ENCODE results near the gene GPC6. TPM values are rescaled to one million over a fixed set of nuclear protein-coding genes. Genes with fewer than 3 reads are reported as not detected.
"Not testable (repeated sequence)": the region's sequence is repeated elsewhere in the genome, so short reads cannot be mapped to it uniquely, and the experiment has no call there.

Gene GPC6
- polyA plus RNA-seq, 2 donors = 0.16 to 0.22 TPM

GRCh38 chr13:94339116-94339687 is 1112.6 kb downstream of the GPC6 start:
- no peak overlapping the region for H3K4me3 ChIP-seq (ENCODE audit: low read depth in 1 of 2, low read length in 2 of 2)
- no peaks in the 10 kb centered on the region for H3K36me3 ChIP-seq (ENCODE audit: control insufficient read depth in 2 of 2, insufficient read depth in 2 of 2, low read length in 1 of 2)
- 94 to 96% methylated on average over 11 of the region's 11 CpGs for WGBS, 2 donors
- H3K27me3 ChIP-seq (ENCODE audit: control insufficient read depth in 1 of 2, insufficient read depth in 2 of 2, low read length in 2 of 2) = no peaks in the 10 kb centered on the region
- H3K4me1 ChIP-seq (ENCODE audit: control insufficient read depth in 2 of 2, insufficient read depth in 2 of 2, low read length in 1 of 2) = no peaks in the 10 kb centered on the region
- H3K27ac ChIP-seq (ENCODE audit: low read depth in 2 of 2, low read length in 1 of 2) = no peak overlapping the region
- no peaks in the 10 kb centered on the region for H3K9me3 ChIP-seq (ENCODE audit: control insufficient read depth in 2 of 2, insufficient read depth in 1 of 2, low read depth in 1 of 2, low read length in 1 of 2)

GRCh38 chr13:94342436-94343242 is 1116.0 kb downstream of the GPC6 start:
- Histone ChIP-seq H3K9me3 (ENCODE audit: control insufficient read depth in 2 of 2, insufficient read depth in 1 of 2, low read depth in 1 of 2, low read length in 1 of 2) (no peaks in the 10 kb centered on the region), H3K36me3 (ENCODE audit: control insufficient read depth in 2 of 2, insufficient read depth in 2 of 2, low read length in 1 of 2) (no peaks in the 10 kb centered on the region), H3K4me3 (ENCODE audit: low read depth in 1 of 2, low read length in 2 of 2) (no peak overlapping the region), H3K27ac (ENCODE audit: low read depth in 2 of 2, low read length in 1 of 2) (no peak overlapping the region), H3K4me1 (ENCODE audit: control insufficient read depth in 2 of 2, insufficient read depth in 2 of 2, low read length in 1 of 2) (no peaks in the 10 kb centered on the region), H3K27me3 (ENCODE audit: control insufficient read depth in 1 of 2, insufficient read depth in 2 of 2, low read length in 2 of 2) (no peaks in the 10 kb centered on the region)
- WGBS, 2 donors = 78 to 79% methylated on average over 17 of the region's 17 CpGs

- H3K36me3 ChIP-seq (ENCODE audit: control insufficient read depth in 2 of 2, insufficient read depth in 2 of 2, low read length in 1 of 2) = no peaks in the 10 kb centered on the region
- no peak overlapping the region for H3K27ac ChIP-seq (ENCODE audit: low read depth in 2 of 2, low read length in 1 of 2)
- H3K4me1 ChIP-seq (ENCODE audit: control insufficient read depth in 2 of 2, insufficient read depth in 2 of 2, low read length in 1 of 2) = no peaks in the 10 kb centered on the region
- H3K9me3 ChIP-seq (ENCODE audit: control insufficient read depth in 2 of 2, insufficient read depth in 1 of 2, low read depth in 1 of 2, low read length in 1 of 2) = no peaks in the 10 kb centered on the region
- WGBS, 2 donors = 56 to 63% methylated on average over 7 of the region's 7 CpGs
- no peaks in the 10 kb centered on the region for H3K27me3 ChIP-seq (ENCODE audit: control insufficient read depth in 1 of 2, insufficient read depth in 2 of 2, low read length in 2 of 2)
- H3K4me3 ChIP-seq (ENCODE audit: low read depth in 1 of 2, low read length in 2 of 2) = no peak overlapping the region
These were observed 1116.6 kb downstream of the GPC6 start for GRCh38 chr13:94343243-94343585.

- not testable (repeated sequence) for H3K4me1 ChIP-seq (ENCODE audit: control insufficient read depth in 2 of 2, insufficient read depth in 2 of 2, low read length in 1 of 2); H3K36me3 ChIP-seq (ENCODE audit: control insufficient read depth in 2 of 2, insufficient read depth in 2 of 2, low read length in 1 of 2); H3K27ac ChIP-seq (ENCODE audit: low read depth in 2 of 2, low read length in 1 of 2); H3K27me3 ChIP-seq (ENCODE audit: control insufficient read depth in 1 of 2, insufficient read depth in 2 of 2, low read length in 2 of 2); H3K9me3 ChIP-seq (ENCODE audit: control insufficient read depth in 2 of 2, insufficient read depth in 1 of 2, low read depth in 1 of 2, low read length in 1 of 2); H3K4me3 ChIP-seq (ENCODE audit: low read depth in 1 of 2, low read length in 2 of 2)
- 90 to 95% methylated on average over 3 of the region's 3 CpGs for WGBS, 2 donors
These were observed 1117.1 kb downstream of the GPC6 start for GRCh38 chr13:94343687-94344086.

GRCh38 chr13:94344126-94344818 is 1117.7 kb downstream of the GPC6 start:
- 47 to 52% methylated on average over 8 of the region's 8 CpGs for WGBS, 2 donors
- H3K27ac ChIP-seq (ENCODE audit: low read depth in 2 of 2, low read length in 1 of 2) = no peak overlapping the region

GRCh38 chr13:94345374-94346195 is 1119.0 kb downstream of the GPC6 start:
- 42 to 47% methylated on average over 8 of the region's 8 CpGs for WGBS, 2 donors
- H3K4me3 ChIP-seq (ENCODE audit: low read depth in 1 of 2, low read length in 2 of 2) = no peak overlapping the region
- H3K36me3 ChIP-seq (ENCODE audit: control insufficient read depth in 2 of 2, insufficient read depth in 2 of 2, low read length in 1 of 2) = no peaks in the 10 kb centered on the region

More at GRCh38 chr13:94344126-94344818, 1117.7 kb downstream of the GPC6 start:
- Histone ChIP-seq H3K4me1 (ENCODE audit: control insufficient read depth in 2 of 2, insufficient read depth in 2 of 2, low read length in 1 of 2) (no peaks in the 10 kb centered on the region), H3K9me3 (ENCODE audit: control insufficient read depth in 2 of 2, insufficient read depth in 1 of 2, low read depth in 1 of 2, low read length in 1 of 2) (no peaks in the 10 kb centered on the region), H3K4me3 (ENCODE audit: low read depth in 1 of 2, low read length in 2 of 2) (no peak overlapping the region), H3K27me3 (ENCODE audit: control insufficient read depth in 1 of 2, insufficient read depth in 2 of 2, low read length in 2 of 2) (no peaks in the 10 kb centered on the region), H3K36me3 (ENCODE audit: control insufficient read depth in 2 of 2, insufficient read depth in 2 of 2, low read length in 1 of 2) (no peaks in the 10 kb centered on the region)

GRCh38 chr13:94346261-94347019 is 1119.8 kb downstream of the GPC6 start:
- WGBS, 2 donors = 89 to 92% methylated on average over 13 of the region's 13 CpGs

More at GRCh38 chr13:94345374-94346195, 1119.0 kb downstream of the GPC6 start:
- Histone ChIP-seq H3K27ac (ENCODE audit: low read depth in 2 of 2, low read length in 1 of 2) (no peak overlapping the region), H3K9me3 (ENCODE audit: control insufficient read depth in 2 of 2, insufficient read depth in 1 of 2, low read depth in 1 of 2, low read length in 1 of 2) (no peaks in the 10 kb centered on the region), H3K27me3 (ENCODE audit: control insufficient read depth in 1 of 2, insufficient read depth in 2 of 2, low read length in 2 of 2) (no peaks in the 10 kb centered on the region), H3K4me1 (ENCODE audit: control insufficient read depth in 2 of 2, insufficient read depth in 2 of 2, low read length in 1 of 2) (no peaks in the 10 kb centered on the region)

GRCh38 chr13:94351292-94351990 is 1124.8 kb downstream of the GPC6 start:
- 66 to 70% methylated on average over 5 of the region's 5 CpGs for WGBS, 2 donors

More at GRCh38 chr13:94346261-94347019, 1119.8 kb downstream of the GPC6 start:
- Histone ChIP-seq H3K36me3 (ENCODE audit: control insufficient read depth in 2 of 2, insufficient read depth in 2 of 2, low read length in 1 of 2) (no peaks in the 10 kb centered on the region), H3K27me3 (ENCODE audit: control insufficient read depth in 1 of 2, insufficient read depth in 2 of 2, low read length in 2 of 2) (no peaks in the 10 kb centered on the region), H3K9me3 (ENCODE audit: control insufficient read depth in 2 of 2, insufficient read depth in 1 of 2, low read depth in 1 of 2, low read length in 1 of 2) (no peaks in the 10 kb centered on the region), H3K4me3 (ENCODE audit: low read depth in 1 of 2, low read length in 2 of 2) (no peak overlapping the region), H3K27ac (ENCODE audit: low read depth in 2 of 2, low read length in 1 of 2) (no peak overlapping the region), H3K4me1 (ENCODE audit: control insufficient read depth in 2 of 2, insufficient read depth in 2 of 2, low read length in 1 of 2) (no peaks in the 10 kb centered on the region)

More at GRCh38 chr13:94351292-94351990, 1124.8 kb downstream of the GPC6 start:
- Histone ChIP-seq H3K4me1 (ENCODE audit: control insufficient read depth in 2 of 2, insufficient read depth in 2 of 2, low read length in 1 of 2) (no peaks in the 10 kb centered on the region), H3K36me3 (ENCODE audit: control insufficient read depth in 2 of 2, insufficient read depth in 2 of 2, low read length in 1 of 2) (no peaks in the 10 kb centered on the region), H3K27me3 (ENCODE audit: control insufficient read depth in 1 of 2, insufficient read depth in 2 of 2, low read length in 2 of 2) (no peaks in the 10 kb centered on the region), H3K4me3 (ENCODE audit: low read depth in 1 of 2, low read length in 2 of 2) (no peak overlapping the region), H3K9me3 (ENCODE audit: control insufficient read depth in 2 of 2, insufficient read depth in 1 of 2, low read depth in 1 of 2, low read length in 1 of 2) (no peaks in the 10 kb centered on the region), H3K27ac (ENCODE audit: low read depth in 2 of 2, low read length in 1 of 2) (no peak overlapping the region)
